Cardiac fibroblast (primary cell): ENCODE results near the gene MEX3D.

Source experiments
- DNase-seq, 2 donors: peaks; one replicate each; pipeline versions ENCODE4 v3.0.0 to v3.0.0-alpha.2; 2010; ENCODE audit warnings: low read depth in 2 of 2
- H3K4me3 ChIP-seq, 2 donors: replicated peaks in 1 of 2; 1 replicate in 1 of 2; 2 replicates in 1 of 2; pipeline ENCODE4 v1.5.1; 2011; ENCODE audit warnings: low read depth in 2 of 2, low read length in 2 of 2, mild to moderate bottlenecking in 2 of 2, moderate library complexity in 1 of 2
- TF ChIP-seq, protein P1 (sequence below): IDR thresholded peaks from one replicate; pipeline ENCODE4 v1.5.1; 2011; ENCODE audit warnings: low read depth, mild to moderate bottlenecking, low read length, inconsistent platforms

Gene MEX3D

GRCh38 chr19:1524972-1525325 lies 43.2 kb downstream of the MEX3D start:
- TF ChIP-seq, protein P1, sequence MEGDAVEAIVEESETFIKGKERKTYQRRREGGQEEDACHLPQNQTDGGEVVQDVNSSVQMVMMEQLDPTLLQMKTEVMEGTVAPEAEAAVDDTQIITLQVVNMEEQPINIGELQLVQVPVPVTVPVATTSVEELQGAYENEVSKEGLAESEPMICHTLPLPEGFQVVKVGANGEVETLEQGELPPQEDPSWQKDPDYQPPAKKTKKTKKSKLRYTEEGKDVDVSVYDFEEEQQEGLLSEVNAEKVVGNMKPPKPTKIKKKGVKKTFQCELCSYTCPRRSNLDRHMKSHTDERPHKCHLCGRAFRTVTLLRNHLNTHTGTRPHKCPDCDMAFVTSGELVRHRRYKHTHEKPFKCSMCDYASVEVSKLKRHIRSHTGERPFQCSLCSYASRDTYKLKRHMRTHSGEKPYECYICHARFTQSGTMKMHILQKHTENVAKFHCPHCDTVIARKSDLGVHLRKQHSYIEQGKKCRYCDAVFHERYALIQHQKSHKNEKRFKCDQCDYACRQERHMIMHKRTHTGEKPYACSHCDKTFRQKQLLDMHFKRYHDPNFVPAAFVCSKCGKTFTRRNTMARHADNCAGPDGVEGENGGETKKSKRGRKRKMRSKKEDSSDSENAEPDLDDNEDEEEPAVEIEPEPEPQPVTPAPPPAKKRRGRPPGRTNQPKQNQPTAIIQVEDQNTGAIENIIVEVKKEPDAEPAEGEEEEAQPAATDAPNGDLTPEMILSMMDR, result no peak
- H3K4me3 ChIP-seq, result no peak overlapping the region
- no peak for DNase-seq

DNA sequence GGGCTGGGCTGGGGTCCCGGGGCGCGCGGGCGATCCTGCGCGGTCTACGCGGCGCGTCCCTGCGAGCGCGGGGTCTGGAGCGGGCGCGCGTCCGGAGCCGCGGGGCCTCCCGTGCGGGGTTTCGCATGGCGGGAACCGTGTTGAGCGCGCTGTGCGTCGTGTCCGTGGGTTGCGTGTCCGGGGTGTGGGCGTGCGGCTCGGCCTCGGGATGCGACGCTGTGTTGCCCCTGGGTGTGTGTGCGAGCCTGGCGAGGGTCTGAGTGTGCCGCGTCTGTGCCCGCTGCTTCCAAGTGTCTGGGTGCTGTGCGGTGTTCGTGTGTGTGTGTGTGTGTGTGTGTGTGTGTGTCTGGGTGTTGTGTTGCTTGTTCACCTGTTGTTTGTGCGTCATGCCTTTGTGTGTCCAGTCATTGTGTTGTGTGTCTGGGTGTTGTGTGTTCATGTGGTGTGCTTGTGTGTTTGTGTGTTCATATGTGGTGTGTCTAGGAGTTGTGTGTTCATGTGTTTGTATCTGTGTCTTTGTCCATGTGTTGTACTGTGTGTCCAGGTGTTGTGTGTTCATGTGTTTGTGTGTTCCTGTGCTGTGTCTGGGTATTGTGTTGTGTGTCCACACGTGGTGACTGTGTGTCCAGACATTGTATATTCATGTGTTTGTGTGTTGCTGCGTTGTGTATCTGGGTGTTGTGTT lies 43.7 kb downstream of the MEX3D start:
- H3K4me3 ChIP-seq, result no peak overlapping the region
- DNase-seq, result no peak
- TF ChIP-seq, protein P1, result no peak

DNA sequence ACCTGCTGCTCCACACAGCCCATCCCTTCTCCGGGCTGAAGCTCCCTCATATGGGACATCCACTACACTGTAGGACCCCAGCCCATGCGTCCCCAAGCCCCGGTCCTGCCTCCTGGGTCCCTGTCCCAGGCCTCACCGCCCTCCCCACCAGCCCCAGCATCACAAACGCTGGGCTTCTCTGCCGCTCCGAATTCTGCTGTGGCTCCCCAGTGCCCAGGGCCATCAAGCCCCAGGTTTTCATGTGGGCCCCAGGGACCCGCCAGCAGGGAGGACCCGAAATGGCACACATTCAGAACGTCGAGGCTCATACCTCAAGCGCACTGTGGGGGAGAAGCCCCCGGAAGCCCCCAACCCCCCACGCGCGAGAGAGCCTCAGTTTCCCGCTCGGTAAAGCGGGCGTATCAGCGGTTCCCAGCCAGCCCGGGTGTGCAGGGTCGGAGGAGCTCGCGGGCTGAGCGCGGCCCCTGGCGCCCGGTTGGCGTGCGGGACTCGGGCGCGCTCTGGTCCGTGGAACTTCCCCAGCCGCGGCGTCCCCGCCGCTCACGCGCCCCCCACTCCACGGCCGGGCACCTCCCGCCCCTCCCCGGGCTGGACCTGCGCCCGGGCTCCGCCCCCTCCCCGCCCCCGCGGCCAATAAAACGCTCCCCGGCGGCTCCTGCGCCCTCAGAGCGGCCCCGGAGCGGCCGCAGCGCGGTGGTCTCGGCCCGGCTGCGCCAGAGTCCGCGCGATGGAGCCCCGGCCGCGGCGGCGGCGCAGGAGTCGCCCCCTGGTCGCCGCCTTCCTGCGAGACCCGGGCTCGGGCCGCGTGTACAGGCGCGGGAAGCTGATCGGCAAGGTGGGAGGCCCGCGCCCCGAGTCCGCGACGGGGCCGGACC lies 44.5 kb downstream of the MEX3D start, which contains the start of gene PLK5:
PLK5 (plus strand) TSS at position 666 of the 875 bp plus-strand sequence. CDS start 2,920 bp downstream, outside the sequence.
- no peak within 1 kb of the TSS for H3K4me3 ChIP-seq
- DNase-seq, result no peak
- TF ChIP-seq, protein P1, result no peak

DNA sequence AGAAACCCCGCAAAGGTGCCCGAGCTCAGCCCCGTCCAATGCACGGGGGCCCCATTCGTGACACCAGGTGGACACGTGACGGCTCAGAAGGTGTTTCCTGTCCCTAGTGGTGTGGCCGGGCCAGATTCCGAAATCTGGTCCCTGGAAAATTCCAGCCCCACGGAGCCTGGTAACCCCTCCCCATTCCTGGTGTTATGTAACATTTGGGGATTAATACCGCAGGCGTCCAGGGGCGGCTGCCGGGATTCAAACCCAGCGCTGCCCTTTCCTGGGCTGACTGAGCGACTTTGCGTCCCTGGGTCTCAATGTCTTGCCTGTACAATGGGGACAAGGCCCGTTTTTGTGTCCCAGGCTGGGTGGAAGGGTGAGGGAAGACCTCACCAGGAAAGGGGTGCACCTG lies 45.3 kb downstream of the MEX3D start:
- TF ChIP-seq, protein P1, result no peak
- no peak for DNase-seq
- no peak overlapping the region for H3K4me3 ChIP-seq

GRCh38 chr19:1522061-1522460 lies 46.1 kb downstream of the MEX3D start:
- DNase-seq, result peak in 1 of 2 donors; percentile 38
- H3K4me3 ChIP-seq, result no peak overlapping the region
- TF ChIP-seq, protein P1, result no peak

- DNase-seq, result peak in 1 of 2 donors; percentile 47
- H3K4me3 ChIP-seq, result no peak overlapping the region
- TF ChIP-seq, protein P1, result no peak
These were observed 46.5 kb downstream of the MEX3D start for GRCh38 chr19:1521636-1522035.
